Measurements from ENCODE around the gene FAM131A. TPM values are rescaled to one million over a fixed set of nuclear protein-coding genes. Genes with fewer than 3 reads are reported as not detected.

The FAM131A gene
- polyA plus RNA-seq (2012; ENCODE audit: insufficient read depth, insufficient read length, low read depth): 36.2 TPM

- DNase-seq: no peak
- Histone ChIP-seq H3K27me3 (no peaks in the 10 kb centered on the region), H3K9me3 (no peaks in the 10 kb centered on the region), H3K4me1 (peaks cover 27% of the 10 kb centered on the region), H3K36me3 (peaks cover 33% of the 10 kb centered on the region), H3K4me3 (ENCODE audit: low read depth, low read length) (peak within 1 kb of the TSS; percentile 77)
- no peak for TF ChIP-seq CTCF (IDR thresholded peaks at IDR 0.05; ENCODE audit: low read depth, low read length)
Measured at GRCh38 chr3:184337399-184337714, at the start of gene FAM131A. FAM131A (plus strand) TSS chr3:184337600; CDS start chr3:184337631, 31 bp downstream.

GRCh38 chr3:184289426-184289938 is 47.9 kb upstream of the FAM131A start:
- Histone ChIP-seq H3K4me3 (ENCODE audit: low read depth, low read length) (no peak overlapping the region), H3K27me3 (no peaks in the 10 kb centered on the region), H3K9me3 (no peaks in the 10 kb centered on the region), H3K4me1 (no peaks in the 10 kb centered on the region), H3K36me3 (no peaks in the 10 kb centered on the region)
- peak; percentile 84 for TF ChIP-seq CTCF (IDR thresholded peaks at IDR 0.05; ENCODE audit: low read depth, low read length)
- peak; percentile 81 for DNase-seq

GRCh38 chr3:184290331-184290730 is 47.1 kb upstream of the FAM131A start:
- TF ChIP-seq CTCF (IDR thresholded peaks at IDR 0.05; ENCODE audit: low read depth, low read length): no peak
- no peak for DNase-seq
- no peak overlapping the region for H3K4me3 ChIP-seq (ENCODE audit: low read depth, low read length)
- no peaks in the 10 kb centered on the region for H3K27me3 ChIP-seq
- no peaks in the 10 kb centered on the region for H3K36me3 ChIP-seq
- no peaks in the 10 kb centered on the region for H3K4me1 ChIP-seq
- H3K9me3 ChIP-seq: no peaks in the 10 kb centered on the region

- no peak for TF ChIP-seq CTCF (IDR thresholded peaks at IDR 0.05; ENCODE audit: low read depth, low read length)
Measured at GRCh38 chr3:184291044-184291737, 46.2 kb upstream of the FAM131A start.

GRCh38 chr3:184291738-184292445 is 45.5 kb upstream of the FAM131A start:
- no peak for TF ChIP-seq CTCF (IDR thresholded peaks at IDR 0.05; ENCODE audit: low read depth, low read length)
- H3K4me1 ChIP-seq: no peaks in the 10 kb centered on the region
- H3K4me3 ChIP-seq (ENCODE audit: low read depth, low read length): no peak overlapping the region
- DNase-seq: no peak
- no peaks in the 10 kb centered on the region for H3K9me3 ChIP-seq
- H3K36me3 ChIP-seq: no peaks in the 10 kb centered on the region
- H3K27me3 ChIP-seq: no peaks in the 10 kb centered on the region

More at GRCh38 chr3:184291044-184291737, 46.2 kb upstream of the FAM131A start:
- no peaks in the 10 kb centered on the region for H3K4me1 ChIP-seq
- no peaks in the 10 kb centered on the region for H3K27me3 ChIP-seq
- no peaks in the 10 kb centered on the region for H3K36me3 ChIP-seq
- no peak for DNase-seq
- no peak overlapping the region for H3K4me3 ChIP-seq (ENCODE audit: low read depth, low read length)
- no peaks in the 10 kb centered on the region for H3K9me3 ChIP-seq

- peaks cover 10% of the 10 kb centered on the region for H3K36me3 ChIP-seq
- no peaks in the 10 kb centered on the region for H3K9me3 ChIP-seq
- no peaks in the 10 kb centered on the region for H3K4me1 ChIP-seq
- no peaks in the 10 kb centered on the region for H3K27me3 ChIP-seq
- no peak overlapping the region for H3K4me3 ChIP-seq (ENCODE audit: low read depth, low read length)
- DNase-seq: no peak
- no peak for TF ChIP-seq CTCF (IDR thresholded peaks at IDR 0.05; ENCODE audit: low read depth, low read length)
Measured at GRCh38 chr3:184295771-184296170, 41.6 kb upstream of the FAM131A start.

All from BE2C (cell line).